ENCODE data around the gene ALAS2. TPM values are rescaled to one million over a fixed set of nuclear protein-coding genes. Genes with fewer than 3 reads are reported as not detected.

The ALAS2 gene
- total RNA-seq, 1 donor from 2014 or later = not detected

DNA sequence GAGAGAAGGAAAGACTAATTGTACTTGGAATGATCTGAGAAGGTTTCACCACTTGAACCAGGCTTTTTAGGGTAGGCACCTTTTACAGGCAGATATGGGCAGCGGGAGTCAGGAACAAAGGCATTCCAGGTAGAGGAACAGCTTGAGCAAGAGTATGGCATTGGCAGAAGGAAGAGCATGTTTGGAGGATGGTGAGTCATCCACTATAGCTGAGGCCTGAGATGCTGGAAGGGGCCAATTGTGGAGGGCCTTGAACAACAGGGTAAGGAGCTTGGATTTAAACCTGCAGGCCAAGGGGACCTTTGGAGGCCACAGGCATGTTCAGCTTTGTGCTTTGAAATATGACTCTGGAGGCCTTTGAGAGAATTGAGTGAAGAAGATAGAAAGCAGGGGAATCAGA is 69.0 kb downstream of the ALAS2 start:
- TF ChIP-seq, protein P1, sequence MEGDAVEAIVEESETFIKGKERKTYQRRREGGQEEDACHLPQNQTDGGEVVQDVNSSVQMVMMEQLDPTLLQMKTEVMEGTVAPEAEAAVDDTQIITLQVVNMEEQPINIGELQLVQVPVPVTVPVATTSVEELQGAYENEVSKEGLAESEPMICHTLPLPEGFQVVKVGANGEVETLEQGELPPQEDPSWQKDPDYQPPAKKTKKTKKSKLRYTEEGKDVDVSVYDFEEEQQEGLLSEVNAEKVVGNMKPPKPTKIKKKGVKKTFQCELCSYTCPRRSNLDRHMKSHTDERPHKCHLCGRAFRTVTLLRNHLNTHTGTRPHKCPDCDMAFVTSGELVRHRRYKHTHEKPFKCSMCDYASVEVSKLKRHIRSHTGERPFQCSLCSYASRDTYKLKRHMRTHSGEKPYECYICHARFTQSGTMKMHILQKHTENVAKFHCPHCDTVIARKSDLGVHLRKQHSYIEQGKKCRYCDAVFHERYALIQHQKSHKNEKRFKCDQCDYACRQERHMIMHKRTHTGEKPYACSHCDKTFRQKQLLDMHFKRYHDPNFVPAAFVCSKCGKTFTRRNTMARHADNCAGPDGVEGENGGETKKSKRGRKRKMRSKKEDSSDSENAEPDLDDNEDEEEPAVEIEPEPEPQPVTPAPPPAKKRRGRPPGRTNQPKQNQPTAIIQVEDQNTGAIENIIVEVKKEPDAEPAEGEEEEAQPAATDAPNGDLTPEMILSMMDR (IDR thresholded peaks at IDR 0.05; ENCODE audit: unreplicated experiment) = no peak
- Mint-ChIP-seq H3K4me3 (ENCODE audit: unreplicated experiment) (no peak overlapping the region), H3K36me3 (ENCODE audit: low read depth, unreplicated experiment) (no peaks in the 10 kb centered on the region), H3K27me3 (ENCODE audit: unreplicated experiment) (no peaks in the 10 kb centered on the region), H3K9me3 (ENCODE audit: unreplicated experiment) (no peaks in the 10 kb centered on the region), H3K27ac (ENCODE audit: unreplicated experiment) (no peak overlapping the region), H3K4me1 (ENCODE audit: unreplicated experiment) (no peaks in the 10 kb centered on the region)
- DNase-seq (ENCODE audit: low spot score) = no peak

Other genes with a start within 250 kb of the ALAS2 start
- 0.13 TPM for gene ITIH6, start 232.7 kb downstream of the ALAS2 start, total RNA-seq (ENCODE audit: unreplicated experiment)
- 581 TPM for gene MAGED2, start 223.2 kb downstream of the ALAS2 start, total RNA-seq (ENCODE audit: unreplicated experiment)
- gene TRO, start 110.2 kb downstream of the ALAS2 start, total RNA-seq (ENCODE audit: unreplicated experiment) = 184 TPM
- gene PFKFB1, start 36.8 kb downstream of the ALAS2 start, total RNA-seq (ENCODE audit: unreplicated experiment) = 0.49 TPM
- 28.5 TPM for gene APEX2, start 30.6 kb downstream of the ALAS2 start, total RNA-seq (ENCODE audit: unreplicated experiment)
- not detected for gene PAGE2B, start 44.1 kb upstream of the ALAS2 start, total RNA-seq (ENCODE audit: unreplicated experiment)
- not detected for gene PAGE2, start 58.0 kb upstream of the ALAS2 start, total RNA-seq (ENCODE audit: unreplicated experiment)
- not detected for gene PAGE5, start 189.4 kb upstream of the ALAS2 start, total RNA-seq (ENCODE audit: unreplicated experiment)
- not detected for gene PAGE3, start 233.9 kb upstream of the ALAS2 start, total RNA-seq (ENCODE audit: unreplicated experiment)